Caco-2 (cell line): ENCODE results near the gene EIF1B. TPM values are rescaled to one million over a fixed set of nuclear protein-coding genes. Genes with fewer than 3 reads are reported as not detected.

Experiments
- BruUV-seq: library from RNA; stranded (reverse); fragments of 400-500 nt; replicated peaks from 2 replicates; lab custom pipeline; 2021; lab: Mats Ljungman, UMichigan
- CTCF ChIA-PET: fragments of 300-600 bp; sonication (Branson Sonifier 250); formaldehyde crosslinking; loops from one replicate; lab custom pipeline; 2022; ENCODE audit warnings: antibody characterized with exemption; lab: Charles Lee
- POLR2A ChIA-PET: fragments of 300-600 bp; sonication (Branson Sonifier 250); formaldehyde crosslinking; loops from one replicate; lab custom pipeline; 2022; ENCODE audit warnings: antibody characterized with exemption; lab: Charles Lee
- DNase-seq, 2 experiments: peaks; one replicate each; pipeline versions ENCODE4 v3.0.0 to v3.0.0-alpha.2; 2020 to 2022
- H3K27me3 ChIP-seq: replicated peaks from 2 replicates; pipeline ENCODE4 v1.6.0; 2011; ENCODE audit warnings: low read length; ENCODE audit not compliant: control insufficient read depth, insufficient read depth
- H3K36me3 ChIP-seq: 2 replicates; pipeline ENCODE4 v1.5.1; 2011; ENCODE audit warnings: low read length; ENCODE audit not compliant: control insufficient read depth, insufficient read depth
- H3K4me1 ChIP-seq: fragments of 250-450 bp; sonication (Bioruptor Pico); 2 replicates; pipeline ENCODE4 v1.5.1; 2020; ENCODE audit warnings: mild to moderate bottlenecking
- H3K4me3 ChIP-seq: 2 replicates; pipeline ENCODE4 v1.5.1; 2011; ENCODE audit warnings: low read depth, mild to moderate bottlenecking, control low read depth, low read length
- H3K9me3 ChIP-seq: fragments of 250-450 bp; sonication (Bioruptor Pico); 2 replicates; pipeline ENCODE4 v1.5.1; 2020; ENCODE audit warnings: mild to moderate bottlenecking, moderate library complexity
- H3K27ac Mint-ChIP-seq: one replicate; pipeline ENCODE4 v1.8.0; 2022; ENCODE audit warnings: mixed read lengths; ENCODE audit not compliant: unreplicated experiment
- H3K27me3 Mint-ChIP-seq: one replicate; pipeline ENCODE4 v1.8.0; 2022; ENCODE audit warnings: mixed read lengths; ENCODE audit not compliant: insufficient read depth, unreplicated experiment
- H3K36me3 Mint-ChIP-seq: one replicate; pipeline ENCODE4 v1.8.0; 2022; ENCODE audit warnings: mild to moderate bottlenecking, mixed read lengths; ENCODE audit not compliant: insufficient read depth, unreplicated experiment
- H3K4me1 Mint-ChIP-seq: one replicate; pipeline ENCODE4 v1.8.0; 2022; ENCODE audit warnings: low read depth, mixed read lengths; ENCODE audit not compliant: unreplicated experiment
- H3K4me3 Mint-ChIP-seq: one replicate; pipeline ENCODE4 v1.8.0; 2022; ENCODE audit warnings: mild to moderate bottlenecking, moderate library complexity, mixed read lengths; ENCODE audit not compliant: unreplicated experiment
- H3K9me3 Mint-ChIP-seq: one replicate; pipeline ENCODE4 v1.8.0; 2022; ENCODE audit warnings: mixed read lengths; ENCODE audit not compliant: unreplicated experiment
- intact Hi-C: fragments of 100-400 bp; cut with micrococcal nuclease; formaldehyde crosslinking; loops from one replicate; pipeline ENCODE4 v1.10.0; 2022; ENCODE audit not compliant: unreplicated experiment
- total RNA-seq: library from RNA; stranded (reverse); gene quantifications from 2 replicates; pipeline ENCODE4 v1.2.3, GENCODE V29; 2022
- TF ChIP-seq, protein P1 (sequence below), 2 experiments: fragments of 200-600 bp in 1 of 2; IDR thresholded peaks; 1 replicate in 1 of 2; 2 replicates in 1 of 2; pipeline versions ENCODE4 v1.5.1 to v1.8.0; 2011 to 2022; ENCODE audit warnings: antibody characterized with exemption in 1 of 2, control low read depth in 1 of 2, inconsistent platforms in 1 of 2, low read depth in 1 of 2, low read length in 1 of 2, mild to moderate bottlenecking in 1 of 2, moderate library complexity in 1 of 2; ENCODE audit not compliant: insufficient read depth in 1 of 2, severe bottlenecking in 1 of 2, unreplicated experiment in 1 of 2

The EIF1B gene
- total RNA-seq, 1 experiment from 2014 or later: 45.8 TPM

DNA sequence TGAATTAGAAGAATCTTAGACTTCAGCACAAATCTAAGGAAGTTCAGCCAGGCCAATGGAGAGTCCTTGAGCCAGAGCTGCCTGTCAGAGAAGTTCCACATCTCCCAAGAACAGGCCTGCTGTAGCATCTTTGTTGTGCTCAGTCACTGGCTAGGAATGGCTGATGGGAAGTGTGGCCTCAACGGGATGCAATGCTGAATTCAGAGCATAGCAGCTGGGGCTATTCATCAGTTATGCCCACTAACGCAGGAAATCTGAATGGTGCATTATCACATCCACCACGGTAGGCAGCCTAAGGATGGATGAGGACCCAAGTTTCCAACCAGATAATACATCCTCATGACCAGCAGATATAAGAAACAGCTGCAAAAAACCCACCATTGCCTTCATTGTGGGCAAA, 3.2 kb upstream of the EIF1B start:
- H3K4me1 ChIP-seq: no peaks in the 10 kb centered on the region
- no peaks in the 10 kb centered on the region for H3K4me1 Mint-ChIP-seq
- no peaks in the 10 kb centered on the region for H3K9me3 ChIP-seq
- H3K4me3 ChIP-seq: no peak overlapping the region
- H3K27me3 ChIP-seq: no peaks in the 10 kb centered on the region
- TF ChIP-seq, protein P1, sequence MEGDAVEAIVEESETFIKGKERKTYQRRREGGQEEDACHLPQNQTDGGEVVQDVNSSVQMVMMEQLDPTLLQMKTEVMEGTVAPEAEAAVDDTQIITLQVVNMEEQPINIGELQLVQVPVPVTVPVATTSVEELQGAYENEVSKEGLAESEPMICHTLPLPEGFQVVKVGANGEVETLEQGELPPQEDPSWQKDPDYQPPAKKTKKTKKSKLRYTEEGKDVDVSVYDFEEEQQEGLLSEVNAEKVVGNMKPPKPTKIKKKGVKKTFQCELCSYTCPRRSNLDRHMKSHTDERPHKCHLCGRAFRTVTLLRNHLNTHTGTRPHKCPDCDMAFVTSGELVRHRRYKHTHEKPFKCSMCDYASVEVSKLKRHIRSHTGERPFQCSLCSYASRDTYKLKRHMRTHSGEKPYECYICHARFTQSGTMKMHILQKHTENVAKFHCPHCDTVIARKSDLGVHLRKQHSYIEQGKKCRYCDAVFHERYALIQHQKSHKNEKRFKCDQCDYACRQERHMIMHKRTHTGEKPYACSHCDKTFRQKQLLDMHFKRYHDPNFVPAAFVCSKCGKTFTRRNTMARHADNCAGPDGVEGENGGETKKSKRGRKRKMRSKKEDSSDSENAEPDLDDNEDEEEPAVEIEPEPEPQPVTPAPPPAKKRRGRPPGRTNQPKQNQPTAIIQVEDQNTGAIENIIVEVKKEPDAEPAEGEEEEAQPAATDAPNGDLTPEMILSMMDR (IDR thresholded peaks at IDR 0.05; ENCODE audit: insufficient read depth in 1 of 2, low read depth in 1 of 2, low read length in 1 of 2, severe bottlenecking in 1 of 2, unreplicated experiment in 1 of 2): no peak
- H3K36me3 ChIP-seq: no peaks in the 10 kb centered on the region
- ChIA-PET CTCF (no interaction called here), POLR2A (no interaction called here)
- intact Hi-C loops: no loop called here
- peaks cover 10% of the 10 kb centered on the region for H3K36me3 Mint-ChIP-seq
- BruUV-seq: no TSS peak
- H3K9me3 Mint-ChIP-seq: no peaks in the 10 kb centered on the region
- no peak overlapping the region for H3K27ac Mint-ChIP-seq
- no peaks in the 10 kb centered on the region for H3K27me3 Mint-ChIP-seq
- no peak overlapping the region for H3K4me3 Mint-ChIP-seq
- no peak for DNase-seq

DNA sequence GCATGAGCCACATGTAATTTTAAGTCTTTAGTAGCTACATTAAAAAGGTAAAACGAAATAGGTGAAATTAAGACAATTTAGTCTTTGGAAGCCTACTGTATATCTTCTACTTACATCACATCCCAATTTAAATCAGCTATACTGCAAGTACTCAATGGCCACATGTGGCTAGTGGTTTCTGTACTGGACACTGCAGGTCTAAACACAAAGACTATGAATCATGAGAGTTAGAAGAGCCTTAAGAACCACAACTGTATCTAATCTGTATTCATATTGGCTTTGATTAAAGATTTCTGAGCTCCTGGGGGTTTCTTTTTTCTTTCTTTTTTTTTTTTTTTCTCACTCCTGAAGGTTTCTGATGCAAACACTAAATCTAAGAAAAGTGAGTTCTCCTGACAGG, 2.3 kb upstream of the EIF1B start:
- CTCF ChIA-PET: no interaction called here
- H3K27ac Mint-ChIP-seq: no peak overlapping the region
- intact Hi-C loops: no loop called here
- Histone ChIP-seq H3K27me3 (no peaks in the 10 kb centered on the region), H3K9me3 (no peaks in the 10 kb centered on the region), H3K36me3 (no peaks in the 10 kb centered on the region), H3K4me3 (no peak overlapping the region), H3K4me1 (no peaks in the 10 kb centered on the region)
- H3K27me3 Mint-ChIP-seq: no peaks in the 10 kb centered on the region
- no peak overlapping the region for H3K4me3 Mint-ChIP-seq
- no peak for DNase-seq
- peaks cover 11% of the 10 kb centered on the region for H3K36me3 Mint-ChIP-seq
- POLR2A ChIA-PET: no interaction called here
- no peaks in the 10 kb centered on the region for H3K4me1 Mint-ChIP-seq
- H3K9me3 Mint-ChIP-seq: no peaks in the 10 kb centered on the region
- TF ChIP-seq, protein P1 (IDR thresholded peaks at IDR 0.05; ENCODE audit: insufficient read depth in 1 of 2, low read depth in 1 of 2, low read length in 1 of 2, severe bottlenecking in 1 of 2, unreplicated experiment in 1 of 2): no peak
- no TSS peak for BruUV-seq

GRCh38 chr3:40308725-40309417, 636 bp upstream of the EIF1B start:
- Mint-ChIP-seq H3K27ac (peak overlapping the region; percentile 93), H3K36me3 (peaks cover 19% of the 10 kb centered on the region), H3K4me3 (peak overlapping the region; percentile 98), H3K4me1 (peaks cover 5% of the 10 kb centered on the region), H3K9me3 (no peaks in the 10 kb centered on the region), H3K27me3 (no peaks in the 10 kb centered on the region)
- ChIA-PET CTCF (interaction anchor here (1.0 to 1.5 kb wide), 4 partner anchors 9 to 197 kb away, joined by 3 to 15 read pairs (median 6); partner anchors contain the start of genes RPL14 and ZNF620), POLR2A (interaction anchor here (0.5 to 1.0 kb wide), 7 partner anchors 9 to 1095 kb away, joined by 3 to 4 read pairs (median 3); partner anchors contain the start of genes ZNF619 and ZNF621)
- intact Hi-C loops: loop anchor here (1.0 kb wide), 1 partner anchor 144 kb away; no protein-coding TSS in a partner anchor
- H3K4me3 ChIP-seq: peak overlapping the region; percentile 51
- H3K4me1 ChIP-seq: peaks cover 6% of the 10 kb centered on the region
- TF ChIP-seq, protein P1 (IDR thresholded peaks at IDR 0.05; ENCODE audit: insufficient read depth in 1 of 2, low read depth in 1 of 2, low read length in 1 of 2, severe bottlenecking in 1 of 2, unreplicated experiment in 1 of 2): no peak
- BruUV-seq: TSS peak; percentile 51
- no peaks in the 10 kb centered on the region; the same call in 1 of the 2 replicates for H3K36me3 ChIP-seq
- no peaks in the 10 kb centered on the region for H3K27me3 ChIP-seq
- H3K9me3 ChIP-seq: no peaks in the 10 kb centered on the region
- no peak for DNase-seq
